ENCODE measurements around the gene SHISA8. TPM values are rescaled to one million over a fixed set of nuclear protein-coding genes. Genes with fewer than 3 reads are reported as not detected.
"Not testable (repeated sequence)": the region's sequence is repeated elsewhere in the genome, so short reads cannot be mapped to it uniquely, and the experiment has no call there.

The SHISA8 gene
- not detected for total RNA-seq

GRCh38 chr22:41915035-41915785 is at the start of gene SHISA8:
Gene SHISA8, minus strand, starts transcription at chr22:41915074. Its CDS starts 407 bp downstream, at chr22:41914667.
- DNase-seq, result peak; percentile 75

- DNase-seq, result no peak
These were observed 49.2 kb upstream of the SHISA8 start for GRCh38 chr22:41964112-41964491.

- peak; percentile 37 for DNase-seq
These were observed 48.7 kb upstream of the SHISA8 start for GRCh38 chr22:41963453-41964111.

GRCh38 chr22:41957941-41958556 is 43.2 kb upstream of the SHISA8 start:
- DNase-seq, result no peak

- DNase-seq, result no peak
These were observed 37.8 kb upstream of the SHISA8 start for GRCh38 chr22:41952713-41953112.

- peak; percentile 42 for DNase-seq
These were observed 37.1 kb upstream of the SHISA8 start, which contains the start of gene SMIM45 for GRCh38 chr22:41951898-41952474. Gene SMIM45, plus strand, starts transcription at chr22:41952150.

GRCh38 chr22:41949297-41949965 is 34.6 kb upstream of the SHISA8 start:
- DNase-seq, result no peak

- DNase-seq, result not testable (repeated sequence)
These were observed 34.0 kb upstream of the SHISA8 start for GRCh38 chr22:41948928-41949296.

GRCh38 chr22:41948142-41948541 is 33.3 kb upstream of the SHISA8 start:
- DNase-seq, result no peak

- DNase-seq, result no peak
These were observed 32.7 kb upstream of the SHISA8 start for GRCh38 chr22:41947424-41948080.

GRCh38 chr22:41946629-41947423 is 32.0 kb upstream of the SHISA8 start, which contains the start of gene CENPM:
Gene CENPM, minus strand, starts transcription at chr22:41947152. Its CDS starts 76 bp downstream, at chr22:41947076.
- peak; percentile 98 for DNase-seq

GRCh38 chr22:41943661-41944209 is 28.9 kb upstream of the SHISA8 start:
- no peak for DNase-seq

GRCh38 chr22:41940832-41941765 is 26.2 kb upstream of the SHISA8 start:
- DNase-seq, result peak; percentile 91

- DNase-seq, result no peak
These were observed 25.3 kb upstream of the SHISA8 start for GRCh38 chr22:41939981-41940831.

- no peak for DNase-seq
These were observed 22.0 kb upstream of the SHISA8 start for GRCh38 chr22:41936894-41937169.

- no peak for DNase-seq
These were observed 20.6 kb upstream of the SHISA8 start for GRCh38 chr22:41935509-41935908.

GRCh38 chr22:41935015-41935351 is 20.1 kb upstream of the SHISA8 start:
- no peak for DNase-seq

GRCh38 chr22:41934284-41935014 is 19.6 kb upstream of the SHISA8 start:
- no peak for DNase-seq
